H1 (cell line): ENCODE data around the gene ACTR2. TPM values are rescaled to one million over a fixed set of nuclear protein-coding genes. Genes with fewer than 3 reads are reported as not detected.

Experiments used
- CTCF ChIA-PET: fragments of 300-600 bp; sonication (Branson Sonifier 250); formaldehyde crosslinking; loops from one replicate; lab custom pipeline; 2021; ENCODE audit not compliant: partially characterized antibody; lab: Charles Lee
- POLR2A ChIA-PET: fragments of 300-600 bp; sonication (Branson Sonifier 250); formaldehyde crosslinking; loops from one replicate; lab custom pipeline; 2021; ENCODE audit warnings: inconsistent platforms; ENCODE audit not compliant: partially characterized antibody; lab: Charles Lee
- DNase-seq, 2 experiments: peaks; one replicate each; pipeline versions ENCODE4 v3.0.0 to v3.0.0-alpha.2; 2010 to 2022; ENCODE audit warnings: low spot score in 2 of 2, low read depth in 1 of 2, mixed read lengths in 1 of 2
- FAIRE-seq: peaks from 2 replicates; lab custom pipeline; 2011; peaks lifted over from hg19 to GRCh38; lab: Jason Lieb, UNC
- H2AFZ ChIP-seq: 2 replicates; pipeline ENCODE4 v1.8.1; 2012; ENCODE audit warnings: low read length, inconsistent platforms
- H2AK5ac ChIP-seq: 2 replicates; pipeline ENCODE4 v1.6.1; 2013; ENCODE audit warnings: low read depth, low read length
- H2BK120ac ChIP-seq: replicated peaks from 2 replicates; pipeline ENCODE3; 2013; ENCODE audit warnings: low read depth, low read length, inconsistent platforms
- H2BK12ac ChIP-seq: 2 replicates; pipeline ENCODE4 v1.6.1; 2013; ENCODE audit warnings: low read depth, low read length
- H2BK15ac ChIP-seq: 2 replicates; pipeline ENCODE4 v1.6.1; 2013; ENCODE audit warnings: low read length
- H2BK20ac ChIP-seq: 2 replicates; pipeline ENCODE4 v1.6.1; 2013; ENCODE audit warnings: low read length
- H2BK5ac ChIP-seq: 2 replicates; pipeline ENCODE4 v1.6.1; 2013; ENCODE audit warnings: low read depth, low read length
- H3K14ac ChIP-seq: 2 replicates; pipeline ENCODE4 v1.6.1; 2013; ENCODE audit warnings: inconsistent platforms; ENCODE audit not compliant: insufficient read length
- H3K18ac ChIP-seq: 2 replicates; pipeline ENCODE4 v1.6.1; 2013; ENCODE audit warnings: low read length; ENCODE audit errors: extremely low read depth
- H3K23ac ChIP-seq: 2 replicates; pipeline ENCODE4 v1.6.1; 2013; ENCODE audit warnings: inconsistent platforms; ENCODE audit not compliant: insufficient read length
- H3K23me2 ChIP-seq: 2 replicates; pipeline ENCODE4 v1.6.1; 2013; ENCODE audit warnings: low read depth, low read length
- H3K27ac ChIP-seq: 2 replicates; pipeline ENCODE4 v1.6.1; 2011; ENCODE audit warnings: low read depth, low read length, inconsistent platforms
- H3K27me3 ChIP-seq, 4 experiments: replicated peaks in 1 of 4; 1 replicate in 1 of 4; 2 replicates in 3 of 4; pipeline versions ENCODE4 v1.6.1 to v1.8.1; 2011 to 2013; ENCODE audit warnings: low read length in 3 of 4, mild to moderate bottlenecking in 3 of 4, inconsistent platforms in 2 of 4, mixed read lengths in 2 of 4, moderate library complexity in 1 of 4; ENCODE audit not compliant: control insufficient read depth in 3 of 4, insufficient read depth in 3 of 4; ENCODE audit errors: extremely low read depth in 1 of 4
- H3K36me3 ChIP-seq, 4 experiments: 2 replicates each; pipeline versions ENCODE4 v1.6.1 to v1.8.1; 2011 to 2013; ENCODE audit warnings: mild to moderate bottlenecking in 4 of 4, low read length in 3 of 4, moderate library complexity in 2 of 4, control low read depth in 1 of 4, inconsistent platforms in 1 of 4; ENCODE audit not compliant: insufficient read depth in 4 of 4, control insufficient read depth in 2 of 4
- H3K4ac ChIP-seq: replicated peaks from 2 replicates; pipeline ENCODE3; 2013; ENCODE audit warnings: low read length, low read depth, mixed read lengths, inconsistent platforms; ENCODE audit not compliant: insufficient read length
- H3K4me1 ChIP-seq, 4 experiments: replicated peaks in 1 of 4; 1 replicate in 1 of 4; 2 replicates in 3 of 4; pipeline versions ENCODE4 v1.6.1 to v1.8.1; 2011 to 2013; ENCODE audit warnings: low read length in 3 of 4, inconsistent platforms in 2 of 4, mixed read lengths in 1 of 4; ENCODE audit not compliant: insufficient read depth in 4 of 4, control insufficient read depth in 3 of 4
- H3K4me2 ChIP-seq, 2 experiments: 2 replicates each; pipeline versions ENCODE4 v1.6.1 to v1.8.1; 2011 to 2013; ENCODE audit warnings: low read depth in 2 of 2, low read length in 2 of 2, control low read depth in 1 of 2, inconsistent platforms in 1 of 2, mild to moderate bottlenecking in 1 of 2; ENCODE audit not compliant: insufficient read depth in 1 of 2
- H3K4me3 ChIP-seq, 4 experiments: fragments of 200-600, 300-600 bp in 1 of 4; sonication (generic), shearing (Covaris generic), sonication (Bioruptor Twin) in 1 of 4; 2 replicates each; pipeline versions ENCODE4 v1.5.1 to v1.8.1; 2011 to 2016; ENCODE audit warnings: low read length in 4 of 4, low read depth in 3 of 4, control low read depth in 2 of 4, inconsistent platforms in 2 of 4, mild to moderate bottlenecking in 2 of 4, mixed read lengths in 1 of 4, moderate library complexity in 1 of 4; ENCODE audit not compliant: insufficient read depth in 2 of 4; ENCODE audit errors: extremely low read depth in 1 of 4
- H3K56ac ChIP-seq: replicated peaks from 2 replicates; pipeline ENCODE3; 2013; ENCODE audit warnings: low read depth, mild to moderate bottlenecking, mixed read lengths, low read length, inconsistent platforms; ENCODE audit not compliant: insufficient read length
- H3K79me1 ChIP-seq: 2 replicates; pipeline ENCODE4 v1.6.1; 2013; ENCODE audit warnings: low read depth, low read length, control low read depth
- H3K79me2 ChIP-seq, 2 experiments: 2 replicates each; pipeline versions ENCODE4 v1.6.1 to v1.8.1; 2012 to 2013; ENCODE audit warnings: low read length in 2 of 2, mild to moderate bottlenecking in 2 of 2, inconsistent platforms in 1 of 2; ENCODE audit not compliant: insufficient read depth in 2 of 2, control insufficient read depth in 1 of 2
- H3K9ac ChIP-seq, 4 experiments: replicated peaks in 1 of 4; 1 replicate in 1 of 4; 2 replicates in 3 of 4; pipeline versions ENCODE4 v1.6.1 to v1.8.1; 2011 to 2013; ENCODE audit warnings: low read depth in 3 of 4, low read length in 3 of 4, control low read depth in 2 of 4, mild to moderate bottlenecking in 2 of 4, moderate library complexity in 2 of 4, inconsistent platforms in 1 of 4; ENCODE audit errors: extremely low read depth in 1 of 4
- H3K9me3 ChIP-seq, 2 experiments: 2 replicates each; pipeline versions ENCODE4 v1.6.1 to v1.8.1; 2012 to 2013; ENCODE audit warnings: mild to moderate bottlenecking in 2 of 2, moderate library complexity in 2 of 2, control low read depth in 1 of 2, inconsistent platforms in 1 of 2, low read depth in 1 of 2, low read length in 1 of 2, mixed read lengths in 1 of 2; ENCODE audit not compliant: insufficient read depth in 2 of 2
- H4K20me1 ChIP-seq, 2 experiments: replicated peaks in 1 of 2; 2 replicates each; pipeline versions ENCODE3 to v1.8.1; 2011 to 2013; ENCODE audit warnings: inconsistent platforms in 2 of 2, low read length in 2 of 2, mild to moderate bottlenecking in 1 of 2; ENCODE audit not compliant: insufficient read depth in 2 of 2, control insufficient read depth in 1 of 2
- H4K5ac ChIP-seq: 2 replicates; pipeline ENCODE4 v1.6.1; 2013; ENCODE audit warnings: low read length, low read depth, mixed read lengths, inconsistent platforms; ENCODE audit not compliant: insufficient read length
- H4K8ac ChIP-seq: 2 replicates; pipeline ENCODE4 v1.8.0; 2013; ENCODE audit warnings: mild to moderate bottlenecking, moderate library complexity, low read length, inconsistent platforms; ENCODE audit not compliant: insufficient read depth; ENCODE audit errors: extremely low read depth
- H4K91ac ChIP-seq: replicated peaks from 2 replicates; pipeline ENCODE3; 2013; ENCODE audit warnings: low read length, mixed read lengths, inconsistent platforms; ENCODE audit not compliant: insufficient read length
- CTBP2 ChIP-seq: IDR thresholded peaks from 2 replicates; pipeline ENCODE4 v1.7.0; 2011; ENCODE audit warnings: borderline replicate concordance, mild to moderate bottlenecking, moderate library complexity, mixed read lengths, low read length; ENCODE audit not compliant: insufficient read depth, insufficient read length
- JUN ChIP-seq: IDR thresholded peaks from 2 replicates; pipeline ENCODE4 v1.6.1; 2011; ENCODE audit warnings: low read depth, mild to moderate bottlenecking, improper control_type of control experiment, low read length
- RBBP5 ChIP-seq: IDR thresholded peaks from 2 replicates; pipeline ENCODE4 v1.7.1; 2012; ENCODE audit warnings: low read depth, mild to moderate bottlenecking, inconsistent platforms, low read length, moderate library complexity, borderline replicate concordance
- RFX5 ChIP-seq: IDR thresholded peaks from 2 replicates; pipeline ENCODE4 v1.6.1; 2011; ENCODE audit warnings: low read depth, low read length, improper control_type of control experiment, borderline replicate concordance
- RNF2 ChIP-seq: fragments of 200-900, 300-1000 bp; sonication (generic); IDR thresholded peaks from 2 replicates; pipeline ENCODE4 v1.7.1; 2016; ENCODE audit warnings: borderline replicate concordance, low read depth, mild to moderate bottlenecking, antibody characterized with exemption, low read length; ENCODE audit not compliant: poor library complexity, severe bottlenecking; ENCODE audit errors: missing control alignments
- SP1 ChIP-seq: IDR thresholded peaks from 2 replicates; pipeline ENCODE4 v1.6.1; 2011; ENCODE audit warnings: low read depth, low read length
- SP2 ChIP-seq: IDR thresholded peaks from 2 replicates; pipeline ENCODE4 v1.6.1; 2012; ENCODE audit warnings: mild to moderate bottlenecking, low read length, inconsistent platforms
- SP4 ChIP-seq: IDR thresholded peaks from 2 replicates; pipeline ENCODE4 v1.6.1; 2012; ENCODE audit warnings: low read length, inconsistent platforms
- whole genome bisulfite sequencing, 2 experiments: shearing (Covaris generic) in 1 of 2; methylation state at CpG; one replicate each; pipeline versions ENCODE4 v1.1.6 to v1.1.7; 2013 to 2015; ENCODE audit warnings: low lambda C conversion rate in 2 of 2, mixed read lengths in 2 of 2, inconsistent platforms in 1 of 2, low coverage in 1 of 2, missing lambda C conversion rate in 1 of 2; ENCODE audit not compliant: insufficient replicate concordance in 2 of 2, insufficient coverage in 1 of 2, insufficient read length in 1 of 2; ENCODE audit errors: extremely low coverage in 1 of 2, missing lambda C conversion rate in 1 of 2; 5-methylcytosine and 5-hydroxymethylcytosine counted together
- polyA plus RNA-seq, 7 experiments: library from polyadenylated mRNA; depleted of rRNA in 3 of 7; stranded (reverse) in 5 of 7; unstranded in 2 of 7; fragments of >200 nt in 5 of 7; fragments of 200-250 nt in 2 of 7; gene quantifications; 1 replicate in 5 of 7; 2 replicates in 1 of 7; 4 replicates in 1 of 7; pipeline versions ENCODE4 v1.2.1 to v1.2.3, GENCODE V29; 2011 to 2013; ENCODE audit warnings: missing spikeins in 2 of 7, mixed read lengths in 2 of 7
- total RNA-seq: library from RNA; stranded (reverse); fragmentation: NEBNext Ultra II Directional; extraction: Animal tissue kit (Norgen Biotek cat#: 25700); gene quantifications from 2 replicates; pipeline ENCODE4 v1.2.1, GENCODE V29; 2021
- TF ChIP-seq, protein P1 (sequence below), 3 experiments: IDR thresholded peaks; 1 replicate in 2 of 3; 2 replicates in 1 of 3; pipeline versions ENCODE4 v1.5.1 to v1.6.1; 2011; ENCODE audit warnings: low read length in 3 of 3, mild to moderate bottlenecking in 3 of 3, inconsistent platforms in 2 of 3, low read depth in 1 of 3, moderate library complexity in 1 of 3; ENCODE audit not compliant: insufficient read depth in 1 of 3; ENCODE audit errors: control extremely low read depth in 1 of 3

Gene ACTR2
- total and polyA plus RNA-seq, 2 of the 8 experiments (the other 6 are each of a cell fraction or from before 2014, with no cell fraction given): 28.3 to 171 TPM

DNA sequence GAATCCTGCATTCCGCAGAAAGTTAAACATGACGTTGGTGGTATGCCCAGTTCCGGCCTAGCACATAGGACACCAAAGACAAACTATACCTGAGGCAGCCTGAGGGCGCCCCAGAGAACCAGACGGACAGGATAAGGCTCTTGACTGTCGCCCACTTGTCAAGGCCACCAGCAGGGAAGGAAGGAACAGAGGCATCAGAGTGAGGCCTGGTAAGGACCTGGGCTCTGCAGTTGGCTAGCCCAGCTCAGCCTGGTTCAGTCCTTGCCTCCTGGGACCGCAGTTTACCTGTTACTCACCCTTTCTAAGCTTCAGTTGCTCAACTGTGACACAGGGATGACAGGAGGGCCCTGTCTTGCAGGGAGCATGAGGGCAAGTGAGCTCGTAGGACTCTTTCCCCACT is 82.1 kb downstream of the ACTR2 start:
- peaks cover 0 to 6% (median 0%) of the 10 kb centered on the region in 4 experiments; a peak in 1 of 8 replicates for H3K36me3 ChIP-seq
- H4K20me1 ChIP-seq: peaks cover 0 to 3% of the 10 kb centered on the region in 2 experiments
- WGBS, 2 experiments: 86% methylated on average over 8 of the region's 8 CpGs; no CpG with 5 or more reads in 1 of the 2 experiments
- H3K4me3 ChIP-seq: no peak overlapping the region
- H3K23ac ChIP-seq: no peak overlapping the region
- H2BK20ac ChIP-seq: no peak overlapping the region
- POLR2A ChIA-PET: no interaction called here
- no peak for DNase-seq
- H2AK5ac ChIP-seq: no peak overlapping the region
- H3K79me2 ChIP-seq: no peaks in the 10 kb centered on the region
- H2BK120ac ChIP-seq: no peak overlapping the region
- no peak overlapping the region for H3K56ac ChIP-seq
- H3K27me3 ChIP-seq: no peaks in the 10 kb centered on the region
- H2AFZ ChIP-seq: no peak overlapping the region
- no peak overlapping the region for H2BK12ac ChIP-seq
- no peak overlapping the region for H3K4me2 ChIP-seq
- H3K14ac ChIP-seq: no peak overlapping the region
- H4K91ac ChIP-seq: no peak overlapping the region
- no peak overlapping the region for H4K5ac ChIP-seq
- H3K4me1 ChIP-seq: no peaks in the 10 kb centered on the region
- CTCF ChIA-PET: interaction anchor here (1.6 to 2.3 kb wide), 3 partner anchors 10 to 43 kb away, joined by 3 to 13 read pairs (median 5); no protein-coding TSS in a partner anchor
- TF ChIP-seq SP1 (no peak), RFX5 (no peak), RBBP5 (no peak), JUN (no peak), SP2 (no peak), CTBP2 (no peak), SP4 (no peak), RNF2 (no peak)
- TF ChIP-seq, protein P1, sequence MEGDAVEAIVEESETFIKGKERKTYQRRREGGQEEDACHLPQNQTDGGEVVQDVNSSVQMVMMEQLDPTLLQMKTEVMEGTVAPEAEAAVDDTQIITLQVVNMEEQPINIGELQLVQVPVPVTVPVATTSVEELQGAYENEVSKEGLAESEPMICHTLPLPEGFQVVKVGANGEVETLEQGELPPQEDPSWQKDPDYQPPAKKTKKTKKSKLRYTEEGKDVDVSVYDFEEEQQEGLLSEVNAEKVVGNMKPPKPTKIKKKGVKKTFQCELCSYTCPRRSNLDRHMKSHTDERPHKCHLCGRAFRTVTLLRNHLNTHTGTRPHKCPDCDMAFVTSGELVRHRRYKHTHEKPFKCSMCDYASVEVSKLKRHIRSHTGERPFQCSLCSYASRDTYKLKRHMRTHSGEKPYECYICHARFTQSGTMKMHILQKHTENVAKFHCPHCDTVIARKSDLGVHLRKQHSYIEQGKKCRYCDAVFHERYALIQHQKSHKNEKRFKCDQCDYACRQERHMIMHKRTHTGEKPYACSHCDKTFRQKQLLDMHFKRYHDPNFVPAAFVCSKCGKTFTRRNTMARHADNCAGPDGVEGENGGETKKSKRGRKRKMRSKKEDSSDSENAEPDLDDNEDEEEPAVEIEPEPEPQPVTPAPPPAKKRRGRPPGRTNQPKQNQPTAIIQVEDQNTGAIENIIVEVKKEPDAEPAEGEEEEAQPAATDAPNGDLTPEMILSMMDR (IDR thresholded peaks at IDR 0.05; ENCODE audit: control extremely low read depth in 1 of 3, insufficient read depth in 1 of 3, low read depth in 1 of 3, low read length in 3 of 3): no peak
- no peak for FAIRE-seq
- no peak overlapping the region for H3K9ac ChIP-seq
- H3K18ac ChIP-seq: no peak overlapping the region
- no peaks in the 10 kb centered on the region for H3K79me1 ChIP-seq
- H3K4ac ChIP-seq: no peak overlapping the region
- H2BK5ac ChIP-seq: no peak overlapping the region
- H4K8ac ChIP-seq: no peak overlapping the region
- no peaks in the 10 kb centered on the region for H3K9me3 ChIP-seq
- H3K27ac ChIP-seq: no peak overlapping the region
- H3K23me2 ChIP-seq: no peaks in the 10 kb centered on the region; the same call in 1 of the 2 replicates
- H2BK15ac ChIP-seq: no peak overlapping the region
